NCI-H82 (cell line): ENCODE data around the gene C22orf23.

Source experiments
- DNase-seq: peaks from one replicate; lab custom pipeline; 2025; lab: John Stamatoyannopoulos, UW

C22orf23 gene

DNA sequence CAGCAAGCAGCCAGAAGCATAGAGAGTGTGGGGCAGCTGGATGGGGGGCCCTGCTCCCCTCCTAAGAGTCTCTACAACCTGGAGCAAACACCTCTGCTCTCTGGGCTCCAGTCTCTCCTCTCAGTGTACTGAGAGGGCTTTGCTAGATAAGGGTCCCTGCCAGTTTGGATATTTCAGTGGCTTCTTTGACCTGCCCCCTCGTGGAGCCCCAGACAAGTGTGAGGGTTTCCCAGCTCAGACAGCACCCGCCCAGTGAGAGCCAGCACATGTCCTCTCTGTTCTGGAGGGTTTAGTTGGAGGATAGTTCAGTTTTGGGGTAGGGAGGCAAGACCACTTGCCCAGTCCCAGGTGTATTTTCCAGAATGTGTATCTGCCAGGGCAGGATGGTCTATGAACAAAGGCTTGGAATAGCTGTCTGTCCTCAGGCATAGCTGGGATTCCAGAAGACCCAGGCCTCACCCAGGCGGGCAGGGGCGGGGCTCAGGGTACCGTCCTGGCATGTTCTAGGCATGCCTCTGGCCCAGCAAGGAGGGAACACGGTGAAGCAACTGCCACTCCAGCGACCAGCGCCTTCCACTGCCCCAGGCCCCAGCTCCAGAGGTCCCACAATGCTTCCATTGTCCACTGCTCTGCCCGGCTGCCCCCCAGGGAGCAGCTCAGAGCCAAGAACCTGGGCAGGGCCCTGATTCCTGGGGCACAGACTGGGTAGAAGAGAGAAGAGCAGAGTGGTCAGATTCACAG is 54.8 kb downstream of the C22orf23 start:
- no peak for DNase-seq

DNA sequence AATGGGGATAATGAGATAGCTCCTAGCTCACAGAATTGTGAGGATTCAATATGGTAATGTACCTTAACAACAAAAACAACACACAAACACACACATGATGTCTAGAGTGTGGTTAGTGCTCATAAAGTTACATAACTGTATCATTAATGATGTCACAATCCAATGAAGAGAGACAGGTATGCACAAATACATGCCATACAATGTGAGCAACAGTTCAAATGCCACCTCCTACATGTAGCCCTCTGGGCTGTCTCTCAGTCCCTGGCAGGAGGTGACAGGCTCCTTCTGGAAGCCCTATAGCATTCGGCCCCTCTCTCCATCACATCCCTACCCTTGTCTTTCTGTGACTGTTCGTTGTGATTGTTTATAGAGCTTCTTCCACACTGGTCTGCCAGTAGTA is 55.6 kb downstream of the C22orf23 start:
- DNase-seq, result no peak

DNA sequence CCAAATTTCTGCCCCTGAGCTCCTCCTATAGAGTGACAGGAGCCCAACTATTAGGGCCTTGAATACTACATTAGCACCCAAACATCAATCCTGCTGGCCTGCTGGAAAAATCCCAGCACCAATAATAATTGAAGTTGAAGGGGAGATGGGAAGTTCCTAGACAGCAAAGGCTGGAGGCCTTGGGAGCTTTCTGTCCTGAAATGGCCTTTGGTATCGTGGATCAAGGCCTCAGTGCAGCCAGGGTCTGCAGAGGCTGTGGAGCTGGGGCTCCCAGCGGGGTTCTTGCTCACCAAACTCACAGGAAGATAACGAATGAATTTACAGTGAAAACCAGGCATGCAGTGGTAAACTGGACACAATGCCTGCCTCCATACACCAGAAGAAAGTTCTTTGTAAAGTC is 56.5 kb downstream of the C22orf23 start:
- DNase-seq, result no peak

DNA sequence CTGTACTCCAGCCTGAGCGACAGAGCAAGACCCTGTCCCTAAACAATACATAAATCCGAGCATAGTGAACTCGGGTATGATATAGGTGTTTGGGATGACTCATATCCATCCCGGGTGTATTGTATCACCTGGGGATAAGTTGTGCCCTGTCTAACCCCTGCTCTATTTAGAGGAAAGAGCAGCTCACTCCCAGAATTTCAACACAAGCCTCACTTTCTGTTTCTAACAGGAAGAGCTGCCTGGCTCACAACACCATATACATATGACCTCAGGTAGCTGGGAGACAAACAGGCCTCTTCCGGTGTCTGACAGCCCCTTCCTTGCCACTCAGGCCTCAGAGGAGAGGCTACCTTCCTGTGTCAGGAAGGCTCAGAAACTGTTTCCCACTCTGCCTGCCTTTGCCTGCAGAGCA is 57.2 kb downstream of the C22orf23 start:
- no peak for DNase-seq

DNA sequence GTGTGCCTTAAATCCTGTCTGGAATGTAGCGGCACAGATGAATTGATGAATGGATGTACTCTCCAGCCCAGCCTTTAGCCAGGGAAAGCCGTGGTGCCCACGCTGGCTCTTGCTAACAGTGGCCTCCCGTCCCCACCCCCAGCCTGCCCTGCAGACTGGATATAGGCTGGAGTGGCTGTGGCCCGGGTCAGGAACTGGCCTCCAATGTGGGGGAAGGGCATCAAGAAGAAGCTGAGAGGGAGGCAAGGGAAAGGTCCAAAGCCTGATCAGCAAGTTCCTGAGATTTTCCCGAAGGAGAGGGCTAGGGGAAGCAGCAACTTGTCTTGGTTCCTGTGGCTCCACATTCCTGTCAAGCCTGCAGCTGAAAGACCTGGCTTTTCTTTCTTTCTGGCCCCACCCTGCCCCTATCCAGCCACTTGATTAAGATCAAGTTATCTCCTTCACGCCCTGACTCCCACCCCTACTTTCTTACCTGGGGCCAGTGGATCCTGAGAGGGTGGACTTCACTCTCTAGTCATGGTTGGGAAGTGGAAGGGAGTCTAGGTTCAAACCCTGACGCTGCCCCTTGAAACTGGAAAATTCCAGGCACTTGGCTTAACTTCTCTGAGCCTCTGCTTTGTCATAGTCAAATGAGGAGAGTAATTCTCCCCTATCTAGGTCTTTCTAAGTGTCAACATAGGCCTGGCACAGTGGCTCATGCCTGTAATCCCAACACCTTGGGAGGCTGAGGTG is 58.3 kb downstream of the C22orf23 start:
- no peak for DNase-seq

DNA sequence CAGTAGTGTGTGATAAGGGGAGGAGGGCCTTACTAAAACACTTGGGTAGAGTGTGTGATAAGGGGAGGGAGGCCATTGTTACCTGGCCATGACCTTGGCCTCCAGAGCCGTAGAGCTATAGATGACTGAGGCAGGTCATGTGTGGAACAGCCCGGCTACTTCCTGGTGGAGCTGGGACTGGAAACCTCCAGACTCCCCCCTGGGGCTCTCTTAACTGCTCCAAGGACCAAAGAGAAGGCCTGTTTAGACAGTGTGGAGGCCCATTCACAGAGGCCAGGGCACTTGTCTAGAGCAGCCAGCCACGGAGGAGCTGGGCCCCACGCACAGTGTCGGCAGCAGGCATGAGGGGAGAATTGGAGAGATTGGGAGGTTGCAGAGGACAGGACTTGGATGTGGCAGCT is 59.8 kb downstream of the C22orf23 start:
- no peak for DNase-seq
